Chondrocyte (in vitro differentiated cells): ENCODE measurements around the gene NTRK3. TPM values are rescaled to one million over a fixed set of nuclear protein-coding genes. Genes with fewer than 3 reads are reported as not detected.

ENCODE experiments used
- DNase-seq: peaks from one replicate; pipeline ENCODE4 v3.0.0; 2021; ENCODE audit warnings: mixed read lengths, low spot score
- H3K27ac Mint-ChIP-seq: one replicate; pipeline ENCODE4 v1.8.0; 2021; ENCODE audit warnings: mild to moderate bottlenecking, moderate library complexity, mixed read lengths; ENCODE audit not compliant: unreplicated experiment
- H3K27me3 Mint-ChIP-seq: 2 replicates; pipeline ENCODE4 v1.8.0; 2021; ENCODE audit warnings: low read depth, mixed read lengths
- H3K36me3 Mint-ChIP-seq: 2 replicates; pipeline ENCODE4 v1.8.0; 2021; ENCODE audit warnings: low read depth, mixed read lengths
- H3K4me1 Mint-ChIP-seq: 2 replicates; pipeline ENCODE4 v1.8.0; 2021; ENCODE audit warnings: low read depth, mild to moderate bottlenecking, mixed read lengths
- H3K4me3 Mint-ChIP-seq: one replicate; pipeline ENCODE4 v1.8.0; 2021; ENCODE audit warnings: mild to moderate bottlenecking, moderate library complexity, mixed read lengths; ENCODE audit not compliant: unreplicated experiment
- H3K9me3 Mint-ChIP-seq: 2 replicates; pipeline ENCODE4 v1.8.0; 2021; ENCODE audit warnings: low read depth, mixed read lengths
- CTCF ChIP-seq: fragments of 200-600 bp; sonication (generic); IDR thresholded peaks from 2 replicates; pipeline ENCODE4 v1.5.0; 2021; ENCODE audit warnings: antibody characterized with exemption, mild to moderate bottlenecking, moderate library complexity
- total RNA-seq: library from RNA; stranded (reverse); gene quantifications from 3 replicates; pipeline ENCODE4 v1.2.1, GENCODE V29; 2021

The NTRK3 gene
- total RNA-seq, 1 donor from 2014 or later, result not detected

DNA sequence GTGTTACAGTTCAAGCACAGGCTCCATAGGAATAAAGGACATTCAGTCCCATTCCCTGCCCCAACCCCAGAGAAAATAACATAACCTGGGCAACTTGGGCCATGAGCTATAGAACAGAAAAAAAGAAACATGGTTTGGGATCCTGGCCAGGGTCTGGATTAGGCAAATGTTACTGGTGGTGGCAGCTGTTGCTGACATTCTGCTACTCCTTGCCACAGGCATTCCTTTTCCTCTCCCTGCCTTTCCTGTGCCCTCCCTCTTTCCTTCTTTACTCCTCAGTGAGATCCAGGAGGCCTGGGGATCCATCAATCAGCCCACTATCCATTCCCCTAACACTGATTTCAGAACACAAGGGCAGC, 129.1 kb downstream of the NTRK3 start:
- no peak for TF ChIP-seq CTCF
- no peak overlapping the region for H3K4me3 Mint-ChIP-seq
- H3K27me3 Mint-ChIP-seq, result no peaks in the 10 kb centered on the region
- H3K4me1 Mint-ChIP-seq, result no peaks in the 10 kb centered on the region
- no peak for DNase-seq
- peaks cover 11% of the 10 kb centered on the region for H3K9me3 Mint-ChIP-seq
- no peak overlapping the region for H3K27ac Mint-ChIP-seq
- H3K36me3 Mint-ChIP-seq, result no peaks in the 10 kb centered on the region

DNA sequence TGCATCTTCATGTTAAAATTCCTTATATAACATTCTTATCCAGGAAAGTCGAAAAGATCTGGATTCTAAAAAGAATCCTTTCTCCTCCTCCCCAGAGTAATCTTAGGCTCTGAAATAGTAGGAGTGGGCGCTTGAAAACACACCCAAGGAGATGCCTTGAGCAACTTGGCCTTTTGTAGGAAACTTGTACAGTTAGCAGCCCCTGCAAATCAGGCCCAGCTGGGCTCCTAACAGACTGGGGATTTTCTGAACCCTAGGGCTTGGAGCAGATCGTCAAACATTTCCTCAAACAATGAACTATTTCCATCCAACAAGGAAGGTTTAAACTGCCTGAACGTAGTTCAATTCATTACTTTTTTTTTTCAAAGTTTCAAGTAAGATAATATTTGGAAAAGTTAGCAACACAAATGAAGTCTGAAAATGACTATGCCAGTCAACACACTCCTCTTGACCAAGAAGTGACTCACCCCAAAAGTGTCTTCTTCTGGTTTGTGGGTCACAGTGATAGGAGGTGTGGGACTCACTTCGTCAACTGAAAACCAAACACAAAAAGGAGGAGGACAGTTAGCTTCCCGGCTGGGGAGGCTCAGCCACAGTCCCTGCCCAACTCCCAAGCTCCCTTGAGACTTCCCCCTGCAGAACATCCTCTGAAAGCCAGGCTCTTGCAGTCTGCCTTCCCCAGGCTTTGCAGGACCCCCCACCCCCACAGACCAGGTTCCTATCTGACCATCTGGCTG, 129.7 kb downstream of the NTRK3 start:
- Mint-ChIP-seq H3K27ac (no peak overlapping the region), H3K4me3 (no peak overlapping the region), H3K9me3 (peaks cover 9% of the 10 kb centered on the region), H3K4me1 (no peaks in the 10 kb centered on the region), H3K27me3 (no peaks in the 10 kb centered on the region), H3K36me3 (no peaks in the 10 kb centered on the region)
- no peak for TF ChIP-seq CTCF
- no peak for DNase-seq

DNA sequence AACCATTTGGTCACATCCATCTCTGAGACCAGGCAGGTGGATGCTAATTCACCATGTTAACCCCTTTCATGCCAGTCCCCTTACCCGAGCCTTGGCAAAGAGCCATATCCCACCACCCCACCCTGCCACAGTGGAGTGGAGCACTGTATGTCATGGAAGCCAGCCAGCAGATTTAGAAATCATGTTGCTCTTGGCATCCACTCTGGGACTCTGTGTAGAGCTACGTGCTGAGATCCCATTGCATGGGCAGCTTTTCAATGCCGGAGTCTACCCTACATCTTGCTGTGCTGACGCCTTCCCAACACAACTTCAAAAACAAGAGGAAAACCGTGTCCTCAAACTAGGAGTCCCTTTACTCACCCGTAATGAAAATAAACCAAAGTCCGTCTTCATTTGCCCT, 131.0 kb downstream of the NTRK3 start:
- DNase-seq, result no peak
- Mint-ChIP-seq H3K9me3 (peaks cover 9% of the 10 kb centered on the region), H3K4me3 (no peak overlapping the region), H3K36me3 (no peaks in the 10 kb centered on the region), H3K27me3 (no peaks in the 10 kb centered on the region), H3K27ac (no peak overlapping the region), H3K4me1 (no peaks in the 10 kb centered on the region)
- no peak for TF ChIP-seq CTCF

DNA sequence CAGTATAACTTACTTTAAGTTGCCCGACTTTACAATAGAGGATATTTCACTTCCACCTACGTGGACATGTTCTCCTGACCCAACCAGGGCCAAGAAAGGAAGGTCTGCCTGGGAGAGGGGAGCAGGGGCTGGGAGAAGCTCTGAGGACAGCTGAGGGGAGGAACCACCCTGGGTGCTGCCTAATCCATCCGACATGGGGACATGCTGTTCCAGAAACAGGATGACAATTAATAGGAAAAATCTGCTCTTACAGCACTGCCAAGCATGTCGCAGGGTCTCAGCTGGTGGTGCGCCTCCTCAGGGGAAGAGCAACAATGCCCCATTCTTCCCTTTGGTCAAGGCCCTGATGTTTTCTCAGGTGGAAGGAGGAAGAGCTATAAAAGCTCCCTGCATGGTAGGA, 132.3 kb downstream of the NTRK3 start:
- no peak overlapping the region for H3K27ac Mint-ChIP-seq
- no peaks in the 10 kb centered on the region for H3K36me3 Mint-ChIP-seq
- no peak for DNase-seq
- no peak overlapping the region for H3K4me3 Mint-ChIP-seq
- H3K9me3 Mint-ChIP-seq, result peaks cover 9% of the 10 kb centered on the region
- no peaks in the 10 kb centered on the region for H3K4me1 Mint-ChIP-seq
- TF ChIP-seq CTCF, result no peak
- no peaks in the 10 kb centered on the region for H3K27me3 Mint-ChIP-seq

DNA sequence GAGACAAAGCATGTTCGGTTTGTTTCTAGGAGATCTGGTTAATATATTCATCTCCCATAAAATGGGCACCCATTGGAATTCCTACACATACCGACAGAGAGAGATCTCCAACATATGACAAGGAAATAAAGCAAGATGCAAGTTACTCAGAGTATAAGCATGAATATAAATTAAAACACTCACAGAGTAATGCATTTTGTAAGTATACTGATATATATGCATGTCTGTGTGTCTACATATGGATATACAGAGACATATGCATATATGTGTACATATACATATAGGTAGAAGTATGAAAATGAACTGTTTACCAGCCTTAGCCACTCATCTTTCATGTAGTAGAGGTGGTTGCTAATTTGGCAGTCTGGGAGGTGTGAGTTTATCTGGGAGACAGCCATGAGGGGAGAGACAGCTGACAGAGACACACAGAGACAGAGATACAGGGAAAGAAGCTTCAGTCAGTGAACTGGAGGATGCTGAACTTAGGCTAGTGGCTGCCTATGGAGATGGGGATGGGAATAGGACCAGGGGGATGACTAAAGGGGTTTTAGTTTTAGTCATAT, 134.5 kb downstream of the NTRK3 start:
- DNase-seq, result no peak
- Mint-ChIP-seq H3K9me3 (peaks cover 9% of the 10 kb centered on the region), H3K4me1 (no peaks in the 10 kb centered on the region), H3K4me3 (no peak overlapping the region), H3K27me3 (no peaks in the 10 kb centered on the region), H3K27ac (no peak overlapping the region), H3K36me3 (no peaks in the 10 kb centered on the region)
- no peak for TF ChIP-seq CTCF
